NCI-H2081 (cell line): Measurements from ENCODE around the gene PTPRT.

Experiments
- DNase-seq, 2 experiments: peaks; one replicate each; lab custom pipeline; 2025; lab: John Stamatoyannopoulos, UW

PTPRT gene

DNA sequence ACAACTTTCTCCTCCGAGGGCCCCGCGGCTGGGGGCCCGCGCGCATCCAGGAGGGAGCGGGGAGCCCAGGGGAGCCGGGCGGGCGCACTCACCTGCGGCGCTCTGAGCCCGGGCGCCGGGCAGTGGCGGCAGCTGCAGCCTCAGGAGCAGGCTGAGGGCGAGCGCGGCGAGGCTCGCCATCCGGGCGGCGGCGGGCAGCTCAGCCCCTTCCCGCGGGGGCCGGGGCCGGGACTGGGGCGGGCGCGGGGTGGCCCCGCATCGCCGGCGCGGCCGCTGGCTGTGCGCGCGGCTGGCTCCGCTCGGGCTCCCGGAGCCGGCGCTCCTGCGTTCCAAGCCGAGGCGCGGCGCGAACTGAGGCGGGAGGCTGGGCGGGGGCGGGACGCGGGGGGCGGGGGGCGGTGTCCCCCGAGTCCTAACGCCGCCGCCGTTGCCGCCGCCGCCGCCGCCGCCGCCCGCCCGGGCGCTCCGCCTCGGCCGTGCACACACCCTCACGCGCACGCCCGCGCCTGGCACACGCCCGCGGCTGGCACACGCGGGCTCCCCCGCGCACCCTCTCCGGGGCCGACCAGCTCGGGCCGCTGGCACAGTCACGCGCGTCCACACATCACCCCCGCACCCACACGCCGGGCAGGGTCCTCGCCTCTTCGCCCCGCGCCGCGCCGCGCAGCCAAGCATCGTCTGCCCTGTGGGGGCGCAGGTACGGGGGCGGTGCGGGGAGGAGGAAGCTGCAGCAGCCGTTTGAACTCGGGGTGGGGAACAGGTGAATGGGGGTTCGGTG, at the start of gene PTPRT:
Gene PTPRT (minus strand): TSS at position 353 of the 778 bp plus-strand sequence. CDS start 173 bp downstream, at position 180.
- no peak for DNase-seq

DNA sequence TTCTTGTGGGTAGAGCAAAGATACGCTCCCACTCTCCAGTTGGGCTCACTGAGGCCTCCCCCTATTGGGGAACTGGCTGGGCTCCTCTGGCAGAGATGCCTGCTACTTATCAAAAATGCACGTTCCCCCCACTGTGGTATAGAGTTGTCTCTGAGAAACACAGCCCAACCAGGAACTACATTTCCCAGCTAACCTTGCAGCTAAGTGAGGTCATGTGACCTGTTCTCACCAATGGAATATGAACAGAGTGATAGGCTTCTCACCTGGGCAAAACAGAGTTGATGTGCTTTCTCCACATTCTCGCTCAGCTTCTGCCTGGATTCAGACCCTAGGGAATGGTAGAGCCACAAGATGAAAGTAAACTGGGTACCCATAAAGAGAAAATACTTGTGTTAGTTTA, 49.1 kb upstream of the PTPRT start:
- no peak for DNase-seq

DNA sequence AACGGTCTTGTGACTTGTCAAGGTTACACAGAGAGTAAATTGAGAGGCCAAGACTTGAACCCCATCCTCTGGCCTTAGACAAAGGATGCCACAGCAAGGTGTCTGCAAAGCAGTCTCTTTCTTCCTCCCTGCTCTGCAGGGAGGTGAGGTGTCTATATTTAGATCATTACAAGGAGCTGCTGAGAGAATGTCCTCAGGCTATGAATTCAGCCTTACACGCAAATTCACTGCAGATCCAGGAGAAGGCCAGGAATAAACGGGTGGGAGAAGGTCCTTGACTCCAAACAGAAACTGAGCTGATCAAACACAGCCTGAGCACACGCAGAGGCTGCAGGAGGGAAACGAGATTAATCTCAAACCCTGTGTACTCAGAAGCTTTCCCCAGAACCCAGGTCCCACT, 48.6 kb upstream of the PTPRT start:
- DNase-seq = no peak

DNA sequence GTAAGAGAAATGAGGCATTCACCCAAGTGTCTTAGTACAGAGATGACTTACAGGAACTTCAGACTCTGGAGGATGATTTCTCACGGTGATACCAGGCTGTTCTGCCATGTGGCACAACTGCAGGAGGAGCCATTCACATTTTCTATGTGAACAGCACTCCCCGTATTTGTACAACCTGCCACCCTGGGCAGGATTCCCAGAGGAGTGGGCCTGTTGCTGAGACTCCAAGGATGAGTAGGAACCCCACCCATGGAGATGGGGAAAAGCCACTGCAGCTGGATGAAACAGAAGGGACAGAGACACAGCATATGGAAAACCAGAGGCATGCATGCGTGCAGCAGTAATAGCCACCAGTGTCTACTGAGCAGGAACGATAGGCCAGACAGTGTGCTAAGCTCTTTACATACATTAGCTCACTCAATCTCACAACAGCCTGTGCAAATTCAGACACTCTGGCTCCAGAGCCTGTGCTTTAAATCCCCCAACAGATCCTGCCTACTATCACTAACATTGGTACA, 48.0 kb upstream of the PTPRT start:
- no peak for DNase-seq

DNA sequence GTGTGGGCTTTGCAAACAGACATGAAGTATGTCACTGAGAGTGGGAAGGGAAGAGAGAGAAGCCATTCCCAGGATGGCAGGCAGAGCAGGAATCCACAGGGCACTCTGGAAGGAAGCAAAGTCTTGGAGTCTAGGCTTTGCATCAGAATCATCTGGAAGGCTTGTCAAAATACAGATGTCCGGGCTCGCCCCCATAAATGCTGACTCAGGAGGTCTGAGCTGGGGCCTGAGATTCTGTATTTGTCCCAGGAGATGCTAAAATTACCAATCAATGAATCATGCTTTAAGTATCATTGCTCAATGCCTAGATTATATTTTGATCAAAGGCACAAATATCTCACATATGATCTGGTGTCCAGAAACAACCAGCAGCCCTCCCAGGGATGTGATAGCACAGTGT, 46.3 kb upstream of the PTPRT start:
- DNase-seq = no peak

DNA sequence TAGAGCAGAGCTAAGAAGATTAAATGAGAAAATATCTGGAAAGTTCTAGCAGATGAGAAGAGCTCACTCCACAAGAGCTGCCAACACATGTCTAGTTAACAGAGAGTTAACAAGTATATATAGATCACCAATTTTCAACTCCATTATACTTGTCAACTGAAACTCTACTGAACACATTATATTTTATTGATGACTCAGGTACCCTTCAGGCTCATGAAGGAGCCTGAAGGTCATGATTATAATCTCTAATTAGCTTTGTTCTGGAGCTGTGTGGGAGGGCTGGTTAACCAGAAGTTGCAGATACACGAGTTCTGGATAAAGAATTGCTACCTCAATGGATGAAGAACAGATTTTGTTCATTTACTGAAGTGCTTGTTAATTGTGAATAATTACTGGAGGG, 42.1 kb upstream of the PTPRT start:
- no peak for DNase-seq

- DNase-seq = no peak
Measured at GRCh38 chr20:43229696-43230095, 40.0 kb upstream of the PTPRT start.

GRCh38 chr20:43220612-43221011, 30.9 kb upstream of the PTPRT start:
- no peak for DNase-seq

- no peak for DNase-seq
Measured at GRCh38 chr20:43210901-43211300, 21.2 kb upstream of the PTPRT start.

DNA sequence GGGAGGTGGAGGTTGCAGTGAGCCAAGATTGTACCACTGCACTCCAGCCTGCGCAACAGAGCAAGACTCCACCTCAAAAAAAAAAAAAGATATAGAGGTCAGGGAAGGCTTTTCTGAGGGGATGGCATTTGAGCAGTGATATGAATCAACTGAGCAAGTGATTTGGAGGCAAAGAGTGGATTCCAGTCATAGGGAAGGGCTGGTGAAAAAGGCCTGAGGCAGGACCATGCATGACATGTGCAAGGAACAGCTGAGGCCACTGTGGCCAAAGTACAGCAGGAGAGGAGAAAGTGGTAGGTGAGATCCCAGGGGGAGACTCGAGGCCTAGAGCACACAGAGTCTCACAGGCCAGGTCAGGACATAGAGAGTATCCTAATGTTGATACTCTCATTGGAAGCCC, 20.1 kb upstream of the PTPRT start:
- DNase-seq = no peak

DNA sequence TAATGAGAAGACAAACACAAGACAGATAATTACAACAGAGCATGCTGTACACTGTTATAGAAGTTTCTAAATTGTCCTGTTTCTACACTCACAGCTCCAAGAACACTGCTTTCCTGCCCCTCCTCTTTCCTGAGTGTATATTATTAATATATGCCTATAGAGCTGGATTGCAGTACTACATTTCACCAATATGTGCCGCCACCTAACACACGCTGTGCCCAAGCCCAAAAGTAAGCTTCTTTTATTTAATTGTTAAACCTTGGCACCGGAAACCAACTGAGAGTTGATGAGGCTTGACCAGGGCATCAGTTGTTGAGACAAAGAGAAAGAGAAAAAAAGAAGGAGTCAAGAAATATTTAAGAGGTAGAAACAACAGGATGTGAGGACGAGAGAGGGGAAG, 16.0 kb upstream of the PTPRT start:
- no peak for DNase-seq

- no peak for DNase-seq
Measured at GRCh38 chr20:43202100-43202499, 12.4 kb upstream of the PTPRT start.

DNA sequence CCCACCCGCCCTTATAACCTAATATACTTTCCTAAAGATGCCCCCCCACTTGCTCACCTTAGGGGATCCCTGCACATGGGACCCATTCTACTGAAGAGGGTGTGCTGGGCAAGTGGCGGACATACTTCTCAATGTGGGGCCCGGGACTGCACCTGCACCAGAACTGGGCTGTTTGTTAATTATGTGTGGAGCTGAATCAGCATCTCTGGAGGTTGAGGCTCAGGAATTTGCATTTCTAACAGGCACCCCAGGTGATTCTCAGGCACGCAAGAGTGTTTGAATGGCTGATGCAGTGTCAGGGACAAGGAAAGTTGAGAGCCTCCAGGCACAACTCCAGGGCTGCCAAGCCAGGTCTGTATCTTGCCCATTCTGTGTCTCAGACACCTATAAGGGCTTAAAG, 8.9 kb upstream of the PTPRT start:
- DNase-seq = no peak

- DNase-seq = no peak
Measured at GRCh38 chr20:43196243-43196642, 6.5 kb upstream of the PTPRT start.

- DNase-seq = no peak
Measured at GRCh38 chr20:43194137-43194536, 4.4 kb upstream of the PTPRT start.

- DNase-seq = no peak
Measured at GRCh38 chr20:43193443-43193842, 3.7 kb upstream of the PTPRT start.

DNA sequence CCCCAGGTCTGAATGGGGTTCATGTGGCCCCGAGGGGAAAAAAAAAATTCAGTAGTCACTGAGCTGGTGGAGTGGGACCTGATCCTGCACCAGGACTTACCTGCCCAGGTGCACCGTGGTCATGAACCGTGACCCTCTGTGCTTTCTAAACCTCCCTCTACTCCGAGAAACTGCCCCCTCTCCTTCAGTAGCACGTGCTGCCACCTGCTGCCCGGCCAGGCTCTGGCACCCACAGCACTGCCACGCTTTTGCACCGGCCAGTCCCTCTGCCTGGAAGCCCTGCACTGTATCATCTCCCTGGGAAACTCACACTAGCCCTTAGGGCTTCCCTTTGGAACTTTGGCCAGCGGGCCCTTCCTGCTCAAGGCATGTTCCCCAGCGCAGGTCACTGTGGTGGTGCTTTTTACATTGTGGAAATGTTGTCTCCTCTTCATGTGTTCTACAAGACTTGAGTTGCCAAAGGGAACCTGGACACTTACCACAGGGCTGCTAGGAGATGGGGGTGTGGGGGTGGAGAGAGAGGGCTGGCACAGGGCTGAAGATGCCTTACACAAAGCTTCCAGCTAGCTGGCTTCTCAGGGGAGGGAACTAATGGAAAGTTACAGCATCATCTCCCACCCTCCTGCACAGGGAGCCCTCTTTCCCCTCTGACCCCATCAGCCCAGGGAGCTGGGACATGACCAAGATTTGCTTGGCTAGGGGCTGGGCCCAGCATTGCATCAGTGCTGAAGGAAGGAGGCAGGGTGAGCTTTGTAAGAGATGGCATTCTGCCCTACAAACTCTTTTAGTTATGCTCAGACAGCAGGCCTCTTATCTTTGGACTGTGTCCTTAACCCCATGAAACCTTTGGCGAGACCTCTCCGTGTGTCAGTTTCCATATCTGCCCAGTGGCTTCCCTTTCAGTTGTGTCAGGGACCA, 2.5 kb upstream of the PTPRT start:
- no peak for DNase-seq

DNA sequence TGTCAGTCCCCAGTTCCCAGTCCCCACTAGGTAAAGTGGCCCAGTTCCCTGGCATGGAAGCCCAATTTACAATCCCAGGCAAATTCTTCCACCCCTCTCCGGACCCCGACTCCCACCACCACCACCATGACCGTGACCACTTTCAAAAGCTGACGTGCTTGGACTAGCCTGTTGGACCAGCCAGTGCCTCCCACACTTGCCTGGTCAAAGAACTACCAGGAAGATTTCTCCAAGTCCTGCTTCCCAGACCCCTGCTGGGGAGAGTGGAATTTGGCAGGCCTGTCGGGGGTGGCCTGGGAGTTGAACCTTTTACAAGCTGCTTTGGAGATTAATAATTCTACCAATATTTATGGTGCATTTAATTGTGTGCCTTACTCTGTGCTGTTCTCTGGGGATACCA, 1.4 kb upstream of the PTPRT start:
- no peak for DNase-seq

DNA sequence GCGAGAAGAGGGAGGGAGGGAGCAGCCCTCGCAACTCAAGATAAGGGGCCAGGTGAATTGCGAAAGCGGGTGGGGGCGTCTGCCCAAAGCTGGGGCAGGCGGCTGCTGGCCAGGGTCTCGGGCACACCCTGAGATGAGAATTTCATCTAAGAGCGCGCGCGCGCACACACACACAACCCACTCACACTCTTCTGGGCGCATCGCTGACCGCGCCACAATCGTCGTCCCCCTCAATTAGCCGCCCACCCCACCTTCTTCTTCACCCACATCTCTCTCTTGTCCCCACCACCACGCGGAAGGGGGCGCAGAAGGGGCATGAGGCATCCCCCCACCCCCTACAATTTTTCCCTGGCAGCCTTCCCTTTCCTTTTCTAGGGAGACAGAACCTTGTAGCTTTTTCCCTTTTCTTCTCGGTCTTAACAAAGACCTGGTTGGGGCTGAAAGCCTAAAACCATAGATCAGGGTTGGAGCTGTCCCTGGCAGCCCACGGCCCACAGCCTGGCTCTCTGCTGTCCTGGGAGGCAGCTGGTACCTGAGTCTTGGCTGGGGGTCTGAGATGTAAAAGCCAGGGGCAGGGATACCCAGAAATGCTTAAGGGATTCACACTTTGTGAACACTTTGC, 737 bp upstream of the PTPRT start:
- DNase-seq = no peak

DNA sequence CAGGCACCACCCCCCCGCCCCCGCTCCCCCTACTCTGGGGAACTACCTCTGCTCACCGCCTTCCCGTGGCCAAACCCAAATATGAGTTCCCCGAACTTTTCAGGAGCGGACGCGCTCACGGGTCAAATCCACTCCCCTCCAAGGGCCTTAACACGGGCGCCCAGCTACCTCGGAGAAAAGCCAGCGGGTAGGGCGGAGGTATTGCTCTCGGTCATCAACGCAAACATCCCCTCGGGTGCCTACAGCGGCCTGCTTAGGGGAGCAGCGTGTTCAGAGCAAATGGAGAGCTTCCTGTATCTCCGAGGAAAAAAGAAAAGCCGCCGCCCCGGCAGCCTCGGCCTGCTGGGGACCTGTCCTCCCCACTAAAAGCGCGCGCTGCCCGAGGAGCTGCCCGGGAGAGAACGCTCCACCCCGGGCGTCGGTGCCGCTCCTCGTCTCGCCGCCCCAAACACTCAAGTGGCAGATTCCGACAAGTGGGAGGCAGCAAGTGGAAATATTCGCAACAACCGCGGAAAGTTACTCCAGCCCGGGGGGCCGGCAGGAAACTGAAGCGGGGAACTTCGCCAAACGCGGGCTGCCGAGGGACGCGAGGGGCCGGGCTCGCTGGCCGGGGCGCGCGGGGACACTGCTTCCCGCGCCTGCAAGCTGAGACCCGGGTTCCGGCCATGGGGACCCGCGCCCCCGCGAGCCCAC, 699 bp downstream of the PTPRT start:
- DNase-seq = no peak

DNA sequence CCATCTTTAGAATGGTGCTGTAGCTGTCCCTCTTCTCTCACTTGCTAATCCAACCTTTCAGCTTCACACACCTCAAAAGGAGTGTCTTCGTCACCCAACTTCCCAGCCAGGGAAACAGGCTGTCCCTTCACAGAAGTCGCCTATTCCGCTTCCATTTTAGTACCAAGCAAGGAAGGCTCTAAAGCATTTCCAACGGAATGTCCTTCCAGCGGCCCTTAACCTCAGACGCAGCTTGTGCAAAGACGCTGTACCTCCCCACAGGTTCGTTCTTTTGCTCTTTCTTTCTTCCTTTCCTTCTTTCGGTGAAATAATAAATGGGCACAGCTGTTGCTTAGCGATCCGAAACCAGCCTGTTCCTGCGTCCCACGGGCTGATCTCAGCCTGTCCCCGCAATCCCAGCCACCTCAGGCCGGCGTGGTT, 1.5 kb downstream of the PTPRT start:
- no peak for DNase-seq
